OCI-LY1 (cell line): ENCODE data around the gene C6orf52.
"Not testable (repeated sequence)": the region's sequence is repeated elsewhere in the genome, so short reads cannot be mapped to it uniquely, and the experiment has no call there.

ENCODE experiments used
- H2AFZ ChIP-seq: fragments of 200-600 bp; sonication (generic), shearing (Covaris generic); 2 replicates; pipeline ENCODE4 v1.6.0; 2014; ENCODE audit warnings: antibody characterized with exemption, mild to moderate bottlenecking, low read length
- H3F3A ChIP-seq: fragments of 200-600 bp; sonication (generic), shearing (Covaris generic); 2 replicates; pipeline ENCODE4 v1.6.0; 2014; ENCODE audit warnings: mild to moderate bottlenecking, antibody characterized with exemption, low read length, moderate library complexity; ENCODE audit not compliant: insufficient read depth
- H3K27ac ChIP-seq: fragments of 200-600 bp; sonication (generic); 2 replicates; pipeline ENCODE4 v1.5.1; 2014; ENCODE audit warnings: low read length, mixed run types, mild to moderate bottlenecking, low read depth; ENCODE audit not compliant: poor library complexity, severe bottlenecking
- H3K27me3 ChIP-seq: fragments of 200-600 bp; sonication (generic); 2 replicates; pipeline ENCODE4 v1.6.0; 2014; ENCODE audit warnings: antibody characterized with exemption, mild to moderate bottlenecking, low read length, moderate library complexity; ENCODE audit not compliant: insufficient read depth
- H3K36me3 ChIP-seq: fragments of 200-600 bp; sonication (generic); 2 replicates; pipeline ENCODE4 v1.6.1; 2014; ENCODE audit warnings: mild to moderate bottlenecking, antibody characterized with exemption, low read length, moderate library complexity, mixed read lengths; ENCODE audit not compliant: insufficient read depth
- H3K4me1 ChIP-seq: fragments of 200-600 bp; sonication (generic); 2 replicates; pipeline ENCODE4 v1.5.1; 2014; ENCODE audit warnings: mild to moderate bottlenecking, low read length, moderate library complexity; ENCODE audit not compliant: insufficient read depth, severe bottlenecking
- H3K4me2 ChIP-seq: fragments of 200-600 bp; sonication (generic), shearing (Covaris generic); 2 replicates; pipeline ENCODE4 v1.6.1; 2014; ENCODE audit warnings: low read length
- H3K4me3 ChIP-seq: fragments of 200-600 bp; sonication (generic); 2 replicates; pipeline ENCODE4 v1.5.1; 2014; ENCODE audit warnings: low read length, low read depth, mild to moderate bottlenecking, mixed read lengths; ENCODE audit not compliant: poor library complexity, severe bottlenecking
- H3K79me2 ChIP-seq: fragments of 200-600 bp; shearing (Covaris generic); 2 replicates; pipeline ENCODE4 v1.6.1; 2016; ENCODE audit warnings: mixed run types, low read length, mixed read lengths; ENCODE audit not compliant: insufficient read depth
- H3K9ac ChIP-seq: fragments of 200-600 bp; sonication (generic), shearing (Covaris generic); 2 replicates; pipeline ENCODE4 v1.6.1; 2014; ENCODE audit warnings: mild to moderate bottlenecking, low read length, mixed read lengths
- H3K9me2 ChIP-seq: fragments of 200-600 bp; sonication (generic), shearing (Covaris generic); 2 replicates; pipeline ENCODE4 v1.6.1; 2014; ENCODE audit warnings: low read depth, mild to moderate bottlenecking, low read length, mixed read lengths
- H3K9me3 ChIP-seq: fragments of 200-600 bp; shearing (Covaris generic); 2 replicates; pipeline ENCODE4 v1.6.1; 2014; ENCODE audit warnings: low read length, mixed read lengths
- H4K20me1 ChIP-seq: fragments of 200-600 bp; sonication (generic), shearing (Covaris generic); 2 replicates; pipeline ENCODE4 v1.6.0; 2016; ENCODE audit warnings: mild to moderate bottlenecking, low read length; ENCODE audit not compliant: insufficient read depth
- CTCF ChIP-seq: fragments of 200-600 bp; sonication (generic), shearing (Covaris generic); IDR thresholded peaks from 2 replicates; pipeline ENCODE4 v1.5.1; 2017; ENCODE audit warnings: mild to moderate bottlenecking, antibody characterized with exemption, low read length, moderate library complexity, mixed read lengths
- EZH2 ChIP-seq: fragments of 200-600 bp; sonication (generic), shearing (Covaris generic); IDR thresholded peaks from 2 replicates; pipeline ENCODE4 v1.8.0; 2017; ENCODE audit warnings: borderline replicate concordance, mixed run types, mild to moderate bottlenecking, antibody characterized with exemption, low read length, moderate library complexity, mixed read lengths

Gene C6orf52

GRCh38 chr6:10722570-10722819, 28.1 kb upstream of the C6orf52 start:
- Histone ChIP-seq H3F3A (no peaks in the 10 kb centered on the region), H2AFZ (no peak overlapping the region), H3K79me2 (no peaks in the 10 kb centered on the region), H3K9ac (peak overlapping the region; percentile 93), H4K20me1 (no peaks in the 10 kb centered on the region), H3K4me1 (peaks cover 45% of the 10 kb centered on the region), H3K27me3 (no peaks in the 10 kb centered on the region), H3K36me3 (peaks cover 12% of the 10 kb centered on the region), H3K4me2 (peak overlapping the region; percentile 73), H3K27ac (peak overlapping the region; percentile 88), H3K4me3 (peak overlapping the region; percentile 70), H3K9me2 (no peaks in the 10 kb centered on the region), H3K9me3 (0 out of 2 replicates have a peak, but pooled peaks cover 3% of the 10 kb centered on the region)
- TF ChIP-seq CTCF (no peak), EZH2 (no peak)

GRCh38 chr6:10721850-10722569, 27.6 kb upstream of the C6orf52 start:
- no peak overlapping the region for H2AFZ ChIP-seq
- H3F3A ChIP-seq = no peaks in the 10 kb centered on the region
- H4K20me1 ChIP-seq = no peaks in the 10 kb centered on the region
- peak overlapping the region; percentile 70 for H3K4me3 ChIP-seq
- peaks cover 12% of the 10 kb centered on the region for H3K36me3 ChIP-seq
- H3K9me2 ChIP-seq = no peaks in the 10 kb centered on the region
- peak overlapping the region; percentile 88 for H3K27ac ChIP-seq
- H3K9me3 ChIP-seq = 0 out of 2 replicates have a peak, but pooled peaks cover 3% of the 10 kb centered on the region
- peak overlapping the region; percentile 93 for H3K9ac ChIP-seq
- no peaks in the 10 kb centered on the region for H3K27me3 ChIP-seq
- no peak for TF ChIP-seq CTCF
- TF ChIP-seq EZH2 = no peak
- peak overlapping the region; percentile 73 for H3K4me2 ChIP-seq
- peaks cover 45% of the 10 kb centered on the region for H3K4me1 ChIP-seq
- no peaks in the 10 kb centered on the region for H3K79me2 ChIP-seq

GRCh38 chr6:10720960-10721849, 26.8 kb upstream of the C6orf52 start:
- H2AFZ ChIP-seq, H3K9me3 ChIP-seq, H3K9me2 ChIP-seq, H3K27me3 ChIP-seq, H4K20me1 ChIP-seq, H3F3A ChIP-seq, H3K36me3 ChIP-seq, H3K79me2 ChIP-seq: not testable (repeated sequence)
- Histone ChIP-seq H3K4me1 (peaks cover 45% of the 10 kb centered on the region), H3K4me3 (peak overlapping the region; percentile 70), H3K4me2 (peak overlapping the region; percentile 75), H3K27ac (peak overlapping the region; percentile 88), H3K9ac (peak overlapping the region; percentile 76)
